Measurements from ENCODE around the gene OSGEP. TPM values are rescaled to one million over a fixed set of nuclear protein-coding genes. Genes with fewer than 3 reads are reported as not detected.

OSGEP gene
- total RNA-seq, 4 donors from 2014 or later, result 26.7 to 146 (median 64.7) TPM

DNA sequence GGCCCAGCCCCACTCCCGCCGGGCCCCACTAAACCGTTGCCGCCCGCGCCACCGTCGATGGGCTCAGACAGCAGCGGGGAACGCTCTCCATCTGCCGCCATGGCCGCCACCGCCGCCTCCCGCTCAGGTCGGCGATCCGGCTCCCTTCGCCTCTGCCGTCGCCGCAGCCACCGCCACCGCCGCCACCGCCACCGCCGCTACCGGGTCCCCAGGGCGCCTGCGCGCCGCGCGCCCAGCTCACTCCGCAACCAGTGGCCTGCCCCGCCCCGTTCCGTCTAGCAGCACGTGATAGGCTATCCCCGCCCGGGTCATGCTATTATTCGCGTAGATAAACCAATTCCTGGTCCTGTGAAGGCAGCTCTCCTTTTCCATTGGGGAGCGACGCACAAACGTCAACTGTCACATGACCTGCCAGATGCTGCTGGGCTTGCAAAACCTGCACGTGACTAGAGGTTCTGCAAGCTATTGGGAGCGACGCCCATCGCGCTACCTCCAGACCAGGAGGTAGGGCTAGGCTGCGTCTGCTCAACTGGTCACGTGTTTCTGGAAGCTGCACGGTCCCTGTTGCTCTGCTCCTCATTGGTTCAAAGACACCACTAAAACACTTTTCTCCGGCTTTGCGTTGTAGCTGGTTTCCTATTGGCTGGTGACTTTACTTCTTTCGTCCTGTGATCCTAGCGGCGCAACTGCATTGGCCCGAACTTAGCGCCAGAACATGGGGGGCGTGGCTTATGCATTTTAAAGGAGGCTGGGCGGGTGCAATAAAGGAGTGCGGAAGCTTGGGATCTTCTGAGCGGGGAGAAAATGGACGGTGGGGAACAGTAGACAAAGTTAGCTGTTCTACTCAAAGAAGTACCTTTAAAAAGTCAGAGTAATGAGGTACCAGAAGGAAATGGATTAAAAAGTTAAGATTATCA, 6.9 kb upstream of the OSGEP start, which contains the start of gene PIP4P1:
PIP4P1 (minus strand) TSS at position 210 of the 917 bp plus-strand sequence; CDS start at position 101, 109 bp downstream.
- no peaks in the 10 kb centered on the region for H3K9me3 ChIP-seq
- in situ Hi-C loops (cut with MboI; ENCODE audit: low pct_ligation_motif_present in 1 of 4, low pct_unique_long_range_greater_than_20kb in 1 of 4, low sequenced_read_pairs in 3 of 4) (loop anchor here in 2 of 4 donors (10.0 to 25.0 kb wide), 4 partner anchors 47 to 226 kb away; partner anchors contain the start of genes CCNB1IP1 (in 2 of the 2), PARP2 (in 2 of the 2), ANG (in 1 of the 2) and RNASE4 (in 1 of the 2)), intact Hi-C loops (cut with DNase I; ENCODE audit: low total_unique reads) (loop anchor here (10.0 kb wide), 2 partner anchors 117 to 153 kb away; partner anchors contain the start of gene PARP2)
- WGBS, 2 donors (ENCODE audit: low coverage in 1 of 2), result 1% methylated on average over 59 of the region's 67 CpGs; no CpG with 5 or more reads in 1 of the 2 donors
- H3K27me3 ChIP-seq, result no peaks in the 10 kb centered on the region
- peak; percentile 98 for DNase-seq
- peak within 1 kb of the TSS; percentile 95 to 99 (median 97) for H3K27ac ChIP-seq
- peaks cover 0 to 30% (median 7%) of the 10 kb centered on the region in 4 donors for H3K36me3 ChIP-seq
- H3K4me3 ChIP-seq, result peak within 1 kb of the TSS; percentile 69 to 86 (median 82)
- TF ChIP-seq POLR2A (IDR thresholded peaks at IDR 0.05), result peak; percentile 76
- TF ChIP-seq, protein P1, sequence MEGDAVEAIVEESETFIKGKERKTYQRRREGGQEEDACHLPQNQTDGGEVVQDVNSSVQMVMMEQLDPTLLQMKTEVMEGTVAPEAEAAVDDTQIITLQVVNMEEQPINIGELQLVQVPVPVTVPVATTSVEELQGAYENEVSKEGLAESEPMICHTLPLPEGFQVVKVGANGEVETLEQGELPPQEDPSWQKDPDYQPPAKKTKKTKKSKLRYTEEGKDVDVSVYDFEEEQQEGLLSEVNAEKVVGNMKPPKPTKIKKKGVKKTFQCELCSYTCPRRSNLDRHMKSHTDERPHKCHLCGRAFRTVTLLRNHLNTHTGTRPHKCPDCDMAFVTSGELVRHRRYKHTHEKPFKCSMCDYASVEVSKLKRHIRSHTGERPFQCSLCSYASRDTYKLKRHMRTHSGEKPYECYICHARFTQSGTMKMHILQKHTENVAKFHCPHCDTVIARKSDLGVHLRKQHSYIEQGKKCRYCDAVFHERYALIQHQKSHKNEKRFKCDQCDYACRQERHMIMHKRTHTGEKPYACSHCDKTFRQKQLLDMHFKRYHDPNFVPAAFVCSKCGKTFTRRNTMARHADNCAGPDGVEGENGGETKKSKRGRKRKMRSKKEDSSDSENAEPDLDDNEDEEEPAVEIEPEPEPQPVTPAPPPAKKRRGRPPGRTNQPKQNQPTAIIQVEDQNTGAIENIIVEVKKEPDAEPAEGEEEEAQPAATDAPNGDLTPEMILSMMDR (IDR thresholded peaks at IDR 0.05), result no peak
- peak; percentile 59 for TF ChIP-seq EP300 (IDR thresholded peaks at IDR 0.05; ENCODE audit: low read depth)
- peak; percentile 46 to 93 (median 91) for TF ChIP-seq POLR2AphosphoS5 (IDR thresholded peaks at IDR 0.05)
- H3K4me1 ChIP-seq, result peaks cover 10 to 29% (median 19%) of the 10 kb centered on the region in 4 donors

DNA sequence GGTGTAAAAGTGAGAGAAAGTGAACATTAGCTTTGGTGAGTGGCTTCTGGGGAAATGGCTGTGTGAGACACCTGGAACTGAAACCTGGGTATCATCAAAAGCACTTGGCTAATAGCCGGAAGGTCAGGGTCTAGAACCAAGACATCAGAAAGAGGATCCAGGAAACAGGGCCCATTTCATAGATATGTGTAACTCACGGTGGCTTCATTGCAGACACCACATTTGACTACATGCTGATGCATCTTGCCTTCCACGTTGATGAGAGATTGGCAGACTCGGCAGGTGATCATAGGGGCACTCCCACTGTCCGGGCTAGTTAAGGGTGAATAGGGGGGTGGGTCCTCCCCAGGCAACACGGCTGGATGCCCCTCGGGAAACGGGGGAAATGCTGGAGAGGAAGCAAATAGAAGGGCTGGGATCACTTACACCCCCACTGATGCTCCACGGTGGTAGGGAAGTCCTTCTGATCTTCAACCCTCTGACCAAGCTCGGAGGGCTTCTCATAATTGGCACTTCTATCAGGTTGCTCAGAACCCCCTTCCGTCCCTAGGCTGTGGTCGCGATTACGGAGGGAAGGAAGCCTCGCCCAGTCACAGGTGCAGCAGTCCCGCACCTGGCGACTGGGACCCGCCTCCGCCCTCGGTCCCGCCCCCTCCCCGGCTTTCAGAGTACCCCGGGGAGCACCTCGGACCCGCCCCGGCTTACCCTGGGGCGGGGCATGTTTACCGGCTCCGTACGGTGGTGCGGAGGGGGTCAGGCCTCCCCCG, 6.0 kb upstream of the OSGEP start:
- H3K36me3 ChIP-seq, result peaks cover 0 to 30% (median 8%) of the 10 kb centered on the region in 4 donors
- no peaks in the 10 kb centered on the region for H3K9me3 ChIP-seq
- in situ Hi-C loops (cut with MboI; ENCODE audit: low pct_ligation_motif_present in 1 of 4, low pct_unique_long_range_greater_than_20kb in 1 of 4, low sequenced_read_pairs in 3 of 4), result loop anchor here in 2 of 4 donors (10.0 to 25.0 kb wide), 4 partner anchors 46 to 227 kb away; partner anchors contain the start of genes CCNB1IP1 (in 2 of the 2), PARP2 (in 2 of the 2), ANG (in 1 of the 2) and RNASE4 (in 1 of the 2)
- peaks cover 15 to 37% (median 24%) of the 10 kb centered on the region in 4 donors for H3K4me1 ChIP-seq
- no peaks in the 10 kb centered on the region for H3K27me3 ChIP-seq
- H3K4me3 ChIP-seq, result peak overlapping the region; percentile 69 to 86 (median 82)
- TF ChIP-seq POLR2A (IDR thresholded peaks at IDR 0.05) (no peak), POLR2AphosphoS5 (IDR thresholded peaks at IDR 0.05) (no peak), EP300 (IDR thresholded peaks at IDR 0.05; ENCODE audit: low read depth) (no peak)
- TF ChIP-seq, protein P1 (IDR thresholded peaks at IDR 0.05), result no peak
- intact Hi-C loops (cut with DNase I; ENCODE audit: low total_unique reads), result loop anchor here (10.0 kb wide), 2 partner anchors 116 to 154 kb away; partner anchors contain the start of gene PARP2
- peak; percentile 81 for DNase-seq
- 4 to 16% methylated on average over 5 to 31 of the region's 32 CpGs for WGBS, 2 donors (ENCODE audit: low coverage in 1 of 2)
- peak overlapping the region; percentile 95 to 99 (median 97) for H3K27ac ChIP-seq

DNA sequence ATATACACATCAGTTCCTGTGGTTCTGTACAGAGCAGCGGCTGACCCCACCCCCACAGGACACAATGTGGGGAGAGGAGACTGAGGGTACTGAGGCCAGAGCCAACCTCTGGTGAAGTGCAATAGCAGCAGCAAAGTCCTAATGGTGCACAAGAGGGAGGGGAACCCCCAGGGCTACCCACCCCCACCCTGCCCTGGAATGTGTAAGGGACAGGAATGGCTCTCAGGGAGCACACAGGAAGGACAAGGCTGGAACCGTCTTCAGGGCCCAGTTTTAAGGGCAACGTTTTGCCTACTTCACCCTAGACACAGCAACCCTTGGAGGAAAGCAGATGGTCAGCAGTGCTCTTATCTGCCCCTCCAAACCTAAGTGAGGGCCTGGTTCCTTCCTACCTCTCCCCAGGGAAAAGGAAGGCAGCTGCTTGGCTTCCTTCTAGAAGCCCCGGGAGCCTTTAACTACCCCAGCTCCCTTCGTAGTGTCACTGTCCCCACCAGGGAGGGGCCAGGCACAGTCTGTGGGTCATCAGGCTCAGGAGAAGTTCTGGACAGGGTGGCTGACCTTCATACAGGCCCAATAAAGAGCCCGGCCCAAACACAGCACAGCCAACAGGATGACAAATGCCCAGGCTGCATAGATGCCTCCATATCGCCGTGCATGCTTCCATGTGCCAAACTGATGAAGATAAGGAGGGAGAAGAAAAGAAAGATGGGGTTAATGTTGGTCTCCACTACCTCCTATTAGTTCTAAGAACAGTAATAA, 3.6 kb upstream of the OSGEP start:
- Histone ChIP-seq H3K4me3 (no peak overlapping the region), H3K36me3 (peaks cover 0 to 30% (median 8%) of the 10 kb centered on the region in 4 donors), H3K27ac (no peak overlapping the region), H3K9me3 (no peaks in the 10 kb centered on the region), H3K27me3 (no peaks in the 10 kb centered on the region), H3K4me1 (peaks cover 23 to 47% (median 34%) of the 10 kb centered on the region in 4 donors)
- TF ChIP-seq POLR2AphosphoS5 (IDR thresholded peaks at IDR 0.05), result no peak
- intact Hi-C loops (cut with DNase I; ENCODE audit: low total_unique reads), result no loop called here
- in situ Hi-C loops (cut with MboI; ENCODE audit: low pct_ligation_motif_present in 1 of 4, low pct_unique_long_range_greater_than_20kb in 1 of 4, low sequenced_read_pairs in 3 of 4), result loop anchor here in 2 of 4 donors (25.0 kb wide), 2 partner anchors 121 to 229 kb away; partner anchors contain the start of genes CCNB1IP1 (in 2 of the 2), PARP2 (in 2 of the 2), ANG (in 1 of the 2) and RNASE4 (in 1 of the 2)
- no peak for DNase-seq
- WGBS, 2 donors (ENCODE audit: low coverage in 1 of 2), result 29 to 73% methylated on average over 1 to 8 of the region's 8 CpGs
